Measurements from ENCODE around the gene ING3. TPM values are rescaled to one million over a fixed set of nuclear protein-coding genes. Genes with fewer than 3 reads are reported as not detected.

ING3 gene
- total RNA-seq, 2 experiments from 2014 or later: 21.7 to 24.1 TPM

DNA sequence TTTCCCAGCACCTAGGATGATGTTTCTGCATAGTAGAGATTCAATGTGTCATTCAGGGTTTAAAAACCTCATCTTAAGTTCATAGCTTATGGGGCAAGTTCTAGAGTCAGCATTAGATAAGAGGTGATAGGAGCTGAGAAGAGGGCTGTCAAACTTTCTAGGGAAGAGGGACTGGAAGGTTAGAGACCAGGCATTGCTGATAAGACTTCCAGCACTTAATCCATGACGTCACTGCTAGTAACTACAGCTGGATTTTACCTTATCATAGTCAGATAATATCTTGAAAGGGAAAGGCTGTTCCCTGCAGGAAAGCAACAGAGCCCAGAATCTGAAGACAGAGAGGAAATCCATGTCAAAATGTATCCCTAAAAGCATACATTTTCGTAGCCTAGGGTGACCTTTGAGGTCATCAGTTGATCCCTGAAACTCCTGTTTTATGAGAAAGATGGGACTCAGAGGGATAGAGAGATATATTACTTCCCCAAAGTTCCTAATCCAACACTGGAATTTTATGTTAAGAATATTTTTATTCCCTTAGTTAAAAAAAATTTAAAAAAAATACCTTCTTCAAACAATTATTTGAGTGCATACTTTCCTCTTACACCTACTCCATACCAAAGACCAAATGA is 34.7 kb downstream of the ING3 start:
- H3K9me3 Mint-ChIP-seq: no peaks in the 10 kb centered on the region
- peaks cover 14% of the 10 kb centered on the region for H3K4me1 Mint-ChIP-seq (ENCODE audit: low read depth)
- CTCF ChIA-PET: interaction anchor here (1.0 to 5.7 kb wide), 3 partner anchors 19 to 123 kb away, joined by 3 to 38 read pairs (median 7); no protein-coding TSS in a partner anchor
- ATAC-seq (no peak), DNase-seq (no peak)
- no peak overlapping the region for H3K4me3 Mint-ChIP-seq
- H3K27me3 Mint-ChIP-seq: peaks cover 39% of the 10 kb centered on the region
- no peak for TF ChIP-seq CTCF (IDR thresholded peaks at IDR 0.05)
- no peak overlapping the region for H3K27ac Mint-ChIP-seq
- intact Hi-C loops (cut with micrococcal nuclease): no loop called here
- no peaks in the 10 kb centered on the region for H3K36me3 Mint-ChIP-seq (ENCODE audit: low read depth)
- POLR2A ChIA-PET: interaction anchor here (0.6 kb wide), 1 partner anchor 27 kb away, joined by 5 read pairs; no protein-coding TSS in a partner anchor

DNA sequence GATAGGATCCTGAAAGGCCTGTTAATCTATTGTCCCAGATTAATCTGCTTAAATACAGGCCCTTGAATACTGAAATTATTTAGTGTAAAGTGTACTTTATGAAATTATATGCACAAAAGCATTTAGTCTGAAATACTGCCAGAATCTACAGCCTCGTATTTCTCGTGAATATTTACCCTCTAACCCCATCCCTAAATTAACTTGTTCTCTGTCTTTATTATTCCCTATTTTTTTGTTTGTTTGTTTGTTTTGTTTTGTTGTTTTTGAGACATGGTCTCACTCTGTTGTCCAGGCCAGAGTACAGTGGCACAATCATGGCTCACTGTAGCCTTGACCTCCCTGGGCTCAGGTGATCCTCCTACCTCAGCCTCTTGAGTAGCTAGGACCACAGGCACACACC is 35.3 kb downstream of the ING3 start:
- TF ChIP-seq CTCF (IDR thresholded peaks at IDR 0.05): no peak
- H3K9me3 Mint-ChIP-seq: no peaks in the 10 kb centered on the region
- H3K27me3 Mint-ChIP-seq: peaks cover 44% of the 10 kb centered on the region
- no peak for DNase-seq
- intact Hi-C loops (cut with micrococcal nuclease): loop anchor here (2.0 kb wide), 1 partner anchor 121 kb away; no protein-coding TSS in a partner anchor
- ChIA-PET CTCF (interaction anchor here (1.4 to 5.7 kb wide), 6 partner anchors 15 to 194 kb away, joined by 3 to 38 read pairs (median 7); no protein-coding TSS in a partner anchor), POLR2A (no interaction called here)
- no peak for ATAC-seq
- H3K27ac Mint-ChIP-seq: no peak overlapping the region
- H3K36me3 Mint-ChIP-seq (ENCODE audit: low read depth): no peaks in the 10 kb centered on the region
- H3K4me3 Mint-ChIP-seq: no peak overlapping the region
- H3K4me1 Mint-ChIP-seq (ENCODE audit: low read depth): peaks cover 14% of the 10 kb centered on the region

DNA sequence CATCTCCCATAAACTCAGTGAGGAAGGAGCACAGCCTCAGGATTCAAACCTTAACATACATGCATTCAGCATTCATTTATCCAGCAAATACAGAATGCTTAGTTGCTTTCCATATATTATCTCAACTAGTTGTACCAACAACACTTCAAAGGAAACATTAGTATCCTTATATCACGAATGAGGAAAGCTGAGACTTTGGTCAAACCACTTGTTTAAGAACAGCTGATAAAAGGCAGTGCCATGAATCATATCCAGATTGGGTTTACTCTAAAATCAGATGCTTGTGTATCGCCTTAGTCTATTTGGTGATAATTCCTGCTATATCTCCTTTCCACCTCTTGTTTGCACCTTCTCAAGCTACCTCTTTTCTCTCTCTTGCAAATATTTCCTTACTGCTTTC is 36.1 kb downstream of the ING3 start:
- DNase-seq (no peak), ATAC-seq (no peak)
- CTCF ChIA-PET: interaction anchor here (0.6 to 5.7 kb wide), 23 partner anchors 10 to 364 kb away, joined by 3 to 38 read pairs (median 5); no protein-coding TSS in a partner anchor
- TF ChIP-seq CTCF (IDR thresholded peaks at IDR 0.05): no peak
- H3K4me1 Mint-ChIP-seq (ENCODE audit: low read depth): peaks cover 14% of the 10 kb centered on the region
- no peak overlapping the region for H3K27ac Mint-ChIP-seq
- H3K36me3 Mint-ChIP-seq (ENCODE audit: low read depth): no peaks in the 10 kb centered on the region
- peaks cover 46% of the 10 kb centered on the region for H3K27me3 Mint-ChIP-seq
- H3K4me3 Mint-ChIP-seq: no peak overlapping the region
- POLR2A ChIA-PET: no interaction called here
- no peaks in the 10 kb centered on the region for H3K9me3 Mint-ChIP-seq
- intact Hi-C loops (cut with micrococcal nuclease): loop anchor here (1.0 to 2.0 kb wide), 2 partner anchors 95 to 120 kb away; no protein-coding TSS in a partner anchor

- Mint-ChIP-seq H3K4me3 (no peak overlapping the region), H3K4me1 (ENCODE audit: low read depth) (peaks cover 10% of the 10 kb centered on the region), H3K36me3 (ENCODE audit: low read depth) (no peaks in the 10 kb centered on the region), H3K9me3 (no peaks in the 10 kb centered on the region), H3K27me3 (peaks cover 49% of the 10 kb centered on the region), H3K27ac (no peak overlapping the region)
- no peak for TF ChIP-seq CTCF (IDR thresholded peaks at IDR 0.05)
- intact Hi-C loops (cut with micrococcal nuclease): loop anchor here (1.0 to 2.0 kb wide), 2 partner anchors 94 to 120 kb away; no protein-coding TSS in a partner anchor
- DNase-seq (no peak), ATAC-seq (no peak)
- ChIA-PET POLR2A (no interaction called here), CTCF (interaction anchor here (0.7 to 5.7 kb wide), 29 partner anchors 9 to 459 kb away, joined by 3 to 38 read pairs (median 4); no protein-coding TSS in a partner anchor)
These were observed 36.7 kb downstream of the ING3 start for GRCh38 chr7:120987280-120987679.

Data from activated CD8-positive, alpha-beta T cell treated with anti-CD3 and anti-CD28 coated beads for 36 hours (primary cell).